SU-DHL-6 (cell line): ENCODE results near the gene ACAP3.

ENCODE experiments used
- H2AFZ ChIP-seq: fragments of 200-600 bp; sonication (generic); 2 replicates; pipeline ENCODE4 v1.6.1; 2014; ENCODE audit warnings: low read depth, mild to moderate bottlenecking, moderate library complexity, mixed read lengths, antibody characterized with exemption, low read length; ENCODE audit not compliant: severe bottlenecking
- H3F3A ChIP-seq: fragments of 200-600 bp; shearing (Covaris generic); 2 replicates; pipeline ENCODE4 v1.6.0; 2016; ENCODE audit warnings: antibody characterized with exemption, mild to moderate bottlenecking; ENCODE audit not compliant: insufficient read depth
- H3K27ac ChIP-seq: fragments of 200-600 bp; sonication (generic); 2 replicates; pipeline ENCODE4 v1.5.1; 2016; ENCODE audit warnings: low read depth, mild to moderate bottlenecking, low read length, moderate library complexity, mixed read lengths
- H3K27me3 ChIP-seq: fragments of 200-600 bp; sonication (generic), shearing (Covaris generic); 2 replicates; pipeline ENCODE4 v1.6.0; 2014; ENCODE audit warnings: mild to moderate bottlenecking, low read length
- H3K36me3 ChIP-seq: fragments of 200-600 bp; sonication (generic); 2 replicates; pipeline ENCODE4 v1.6.1; 2014; ENCODE audit warnings: mild to moderate bottlenecking, low read length, mixed read lengths
- H3K4me2 ChIP-seq: fragments of 300-600, 200-600 bp; shearing (Covaris generic), sonication (generic); 2 replicates; pipeline ENCODE4 v1.6.0; 2014; ENCODE audit warnings: low read length, low read depth, mild to moderate bottlenecking; ENCODE audit not compliant: poor library complexity, severe bottlenecking
- H3K4me3 ChIP-seq: fragments of 200-600 bp; sonication (generic); 2 replicates; pipeline ENCODE4 v1.5.1; 2014; ENCODE audit warnings: antibody characterized with exemption, low read length, mild to moderate bottlenecking, mixed read lengths; ENCODE audit not compliant: insufficient read depth, poor library complexity, severe bottlenecking
- H3K79me2 ChIP-seq: fragments of 200-600 bp; sonication (generic); 2 replicates; pipeline ENCODE4 v1.6.1; 2014; ENCODE audit warnings: mild to moderate bottlenecking, low read length, moderate library complexity; ENCODE audit not compliant: insufficient read depth
- H3K9ac ChIP-seq: fragments of 200-600 bp; sonication (generic); 2 replicates; pipeline ENCODE4 v1.7.0; 2014; ENCODE audit warnings: mild to moderate bottlenecking, low read length
- H3K9me2 ChIP-seq: fragments of 200-600 bp; sonication (generic); replicated peaks from 2 replicates; pipeline ENCODE4 v1.6.1; 2014; ENCODE audit warnings: low read length; ENCODE audit not compliant: insufficient read depth
- H3K9me3 ChIP-seq: fragments of 200-600 bp; sonication (generic); 2 replicates; pipeline ENCODE4 v1.6.1; 2014; ENCODE audit warnings: low read length, mixed read lengths; ENCODE audit not compliant: insufficient read depth
- H4K20me1 ChIP-seq: fragments of 200-600 bp; sonication (generic); 2 replicates; pipeline ENCODE4 v1.6.1; 2014; ENCODE audit warnings: low read depth, mild to moderate bottlenecking, antibody characterized with exemption, low read length, moderate library complexity, mixed read lengths
- CTCF ChIP-seq: fragments of 200-600 bp; sonication (generic); IDR thresholded peaks from one replicate; pipeline ENCODE4 v1.5.1; 2017; ENCODE audit warnings: antibody characterized with exemption, mild to moderate bottlenecking, low read length, moderate library complexity; ENCODE audit not compliant: insufficient read depth, poor library complexity, severe bottlenecking
- EZH2phosphoT487 ChIP-seq: fragments of 200-600 bp; sonication (generic), shearing (Covaris generic); conservative IDR thresholded peaks from 2 replicates; pipeline ENCODE4 v1.6.1; 2018; ENCODE audit warnings: mild to moderate bottlenecking, antibody characterized with exemption, low read length, moderate library complexity, mixed read lengths

ACAP3 gene

GRCh38 chr1:1348420-1349255, 40.9 kb upstream of the ACAP3 start:
- Histone ChIP-seq H3K9ac (peak overlapping the region; percentile 78), H2AFZ (no peak overlapping the region)

GRCh38 chr1:1347663-1348419, 40.1 kb upstream of the ACAP3 start:
- Histone ChIP-seq H2AFZ (no peak overlapping the region), H4K20me1 (no peaks in the 10 kb centered on the region), H3K9ac (peak overlapping the region; percentile 78), H3K9me2 (no peaks in the 10 kb centered on the region), H3K4me3 (peak overlapping the region; percentile 88), H3K36me3 (no peaks in the 10 kb centered on the region), H3F3A (peaks cover 6% of the 10 kb centered on the region; the same call in 1 of the 2 replicates), H3K27ac (no peak overlapping the region), H3K9me3 (no peaks in the 10 kb centered on the region), H3K27me3 (no peaks in the 10 kb centered on the region), H3K79me2 (peaks cover 6% of the 10 kb centered on the region; the same call in 1 of the 2 replicates), H3K4me2 (peak overlapping the region; percentile 91)
- TF ChIP-seq CTCF (no peak), EZH2phosphoT487 (no peak)

More at GRCh38 chr1:1348420-1349255, 40.9 kb upstream of the ACAP3 start:
- Histone ChIP-seq H3F3A (peaks cover 6% of the 10 kb centered on the region; the same call in 1 of the 2 replicates), H3K27ac (no peak overlapping the region), H3K9me2 (no peaks in the 10 kb centered on the region), H3K9me3 (no peaks in the 10 kb centered on the region), H3K4me2 (peak overlapping the region; percentile 91), H3K27me3 (no peaks in the 10 kb centered on the region), H3K79me2 (peaks cover 6% of the 10 kb centered on the region; the same call in 1 of the 2 replicates), H3K4me3 (peak overlapping the region; percentile 88), H4K20me1 (no peaks in the 10 kb centered on the region), H3K36me3 (no peaks in the 10 kb centered on the region)
- no peak for TF ChIP-seq CTCF
- TF ChIP-seq EZH2phosphoT487, result no peak

- peaks cover 6% of the 10 kb centered on the region; the same call in 1 of the 2 replicates for H3K79me2 ChIP-seq
- H3F3A ChIP-seq, result no peaks in the 10 kb centered on the region
- H2AFZ ChIP-seq, result no peak overlapping the region
- no peaks in the 10 kb centered on the region for H3K9me2 ChIP-seq
- H3K36me3 ChIP-seq, result no peaks in the 10 kb centered on the region
- no peak overlapping the region for H3K4me3 ChIP-seq
- no peaks in the 10 kb centered on the region for H3K27me3 ChIP-seq
- no peaks in the 10 kb centered on the region for H3K9me3 ChIP-seq
- H3K4me2 ChIP-seq, result peak overlapping the region; percentile 91
- TF ChIP-seq CTCF (no peak), EZH2phosphoT487 (no peak)
- H3K27ac ChIP-seq, result no peak overlapping the region
- no peak overlapping the region for H3K9ac ChIP-seq
- H4K20me1 ChIP-seq, result no peaks in the 10 kb centered on the region
Observed at GRCh38 chr1:1347026-1347595, 39.4 kb upstream of the ACAP3 start.
